ENCODE data around the gene NPHP4.

The NPHP4 gene

GRCh38 chr1:5831600-5832335 is 160.5 kb downstream of the NPHP4 start:
- DNase-seq (ENCODE audit: low read depth in 2 of 2), result no peak

DNA sequence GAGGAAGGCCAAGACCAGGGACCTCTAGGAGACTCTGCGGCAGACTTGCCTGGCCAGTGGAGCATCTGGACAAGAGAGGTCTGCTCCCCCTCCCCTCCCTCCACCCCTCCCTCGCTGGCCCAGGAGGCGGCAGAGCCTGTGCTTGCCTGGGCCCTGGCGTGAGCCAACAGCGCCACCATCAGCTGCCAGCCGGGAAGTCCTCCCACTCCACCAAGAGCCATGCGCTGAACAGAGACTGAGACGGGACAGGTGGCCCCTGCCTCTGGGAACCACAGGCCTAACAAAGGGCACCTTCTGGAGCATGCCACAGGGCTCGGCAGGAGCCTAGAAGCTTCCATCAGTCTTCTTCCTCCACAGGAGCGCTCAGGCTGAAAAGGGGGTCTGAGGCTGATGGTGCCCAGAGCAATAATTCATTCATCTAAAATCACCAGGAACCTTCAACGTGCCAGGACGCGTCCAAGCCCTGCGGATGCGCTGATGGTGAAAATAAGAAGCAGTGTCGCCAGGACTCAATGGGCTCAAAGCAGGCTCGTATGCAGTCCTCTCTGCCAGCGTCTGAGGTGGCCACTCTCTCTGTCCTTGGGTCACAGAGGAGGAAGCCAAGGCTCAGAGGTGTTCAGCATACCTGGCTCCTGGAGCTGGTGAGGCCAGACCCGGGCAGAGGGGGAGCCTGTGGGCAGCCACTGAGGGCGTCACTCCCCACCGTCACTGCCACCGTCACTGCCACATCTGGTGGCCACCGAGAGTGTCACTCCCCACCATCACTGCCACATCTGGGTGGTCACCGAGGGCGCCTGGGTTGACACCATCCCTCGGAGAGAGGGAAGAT is 161.2 kb downstream of the NPHP4 start:
- no peak for DNase-seq (ENCODE audit: low read depth in 2 of 2)

GRCh38 chr1:5829414-5829813 is 162.8 kb downstream of the NPHP4 start:
- no peak for DNase-seq (ENCODE audit: low read depth in 2 of 2)

DNA sequence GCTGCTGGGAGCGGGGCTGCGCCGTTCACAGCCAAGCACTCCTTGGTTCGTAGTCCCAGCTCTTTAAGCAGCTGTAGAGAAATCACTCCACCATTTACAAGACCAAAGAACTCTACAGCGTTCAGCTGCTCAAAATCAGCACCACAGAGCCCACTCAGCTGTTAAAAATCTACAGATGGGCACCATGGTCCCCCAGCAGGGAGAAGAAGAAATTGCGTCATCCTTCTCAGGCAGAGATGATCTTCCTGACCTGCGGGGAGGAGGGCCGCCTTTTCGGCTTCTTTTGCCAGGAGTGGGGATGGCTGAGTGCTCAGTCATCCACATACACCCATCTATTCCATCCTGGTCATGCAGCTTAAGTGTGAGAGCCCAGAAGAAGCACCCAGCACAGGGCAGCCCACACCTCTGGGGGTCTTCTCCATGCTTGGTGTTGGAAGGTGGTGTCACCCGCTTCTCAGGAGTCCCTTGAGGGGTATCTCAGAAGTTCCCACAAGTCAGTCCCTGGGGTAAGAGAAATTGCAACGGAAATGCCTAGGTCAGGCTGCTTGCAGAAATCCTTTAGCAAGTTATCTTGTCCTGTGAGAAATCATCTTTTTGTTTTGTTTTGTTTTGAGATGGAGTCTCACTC is 163.8 kb downstream of the NPHP4 start:
- no peak for DNase-seq (ENCODE audit: low read depth in 2 of 2)

DNA sequence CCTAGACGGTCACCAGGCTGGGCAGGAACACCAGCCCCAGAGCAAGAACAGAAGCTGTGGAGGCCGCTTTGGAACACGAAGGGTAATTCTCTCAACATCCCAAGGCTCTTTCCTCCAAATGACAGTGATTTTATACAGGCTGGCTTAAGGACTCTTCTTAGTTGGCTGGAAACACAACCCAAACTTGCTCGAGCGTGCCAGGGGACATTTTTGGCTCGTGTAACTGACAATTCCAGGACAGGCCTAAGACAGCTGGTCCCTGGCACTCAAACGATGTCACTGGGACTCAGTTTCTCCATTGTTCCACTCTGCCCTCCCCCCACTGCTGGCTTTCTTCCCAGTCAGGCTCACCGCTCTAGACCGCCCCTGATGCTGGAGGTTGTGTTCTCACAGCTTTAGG is 164.7 kb downstream of the NPHP4 start:
- DNase-seq (ENCODE audit: low read depth in 2 of 2), result no peak

DNA sequence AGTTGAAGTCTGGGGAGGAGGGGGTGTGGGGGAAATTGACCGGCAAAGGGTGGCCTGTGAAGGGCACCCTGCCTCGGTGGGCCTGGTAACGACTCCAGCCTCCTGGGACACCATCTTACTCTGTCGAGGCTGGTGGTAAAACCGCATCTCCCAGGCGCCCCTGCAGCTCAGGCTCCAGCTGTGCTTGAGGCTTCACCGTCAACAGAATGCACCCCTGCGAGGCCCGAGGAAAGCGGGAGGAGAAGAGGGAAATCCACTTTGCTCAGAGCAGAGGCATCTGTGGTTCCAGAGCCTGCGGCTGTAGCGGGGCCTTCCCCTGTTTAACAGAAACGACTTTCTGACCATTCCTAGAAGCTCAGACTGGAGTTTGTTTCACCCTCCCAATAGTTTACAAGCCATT is 165.6 kb downstream of the NPHP4 start:
- no peak for DNase-seq (ENCODE audit: low read depth in 2 of 2)

- no peak for DNase-seq (ENCODE audit: low read depth in 2 of 2)
Observed at GRCh38 chr1:5822726-5823125, 169.5 kb downstream of the NPHP4 start.

DNA sequence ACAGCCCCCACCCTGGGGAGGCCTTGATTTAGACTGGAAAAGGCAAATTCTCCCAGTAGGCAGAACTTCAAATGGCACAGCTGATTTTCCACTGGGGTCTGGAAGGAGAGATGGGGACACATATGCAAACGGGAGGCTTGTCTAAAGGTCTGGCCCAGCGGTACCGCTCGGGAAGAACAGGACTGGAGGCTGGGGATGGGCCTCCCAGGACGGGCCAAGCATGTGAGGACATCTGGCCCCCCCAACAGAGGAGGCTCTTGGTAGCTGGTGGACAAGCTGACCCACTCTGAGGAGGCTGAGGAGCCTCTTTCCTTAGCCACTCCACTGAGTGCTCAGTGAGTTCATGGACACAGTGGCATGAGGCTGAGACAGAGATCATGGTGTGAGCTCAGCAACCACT is 170.0 kb downstream of the NPHP4 start:
- DNase-seq (ENCODE audit: low read depth in 2 of 2), result no peak

- no peak for DNase-seq (ENCODE audit: low read depth in 2 of 2)
Observed at GRCh38 chr1:5821540-5822176, 170.6 kb downstream of the NPHP4 start.

GRCh38 chr1:5820026-5820421 is 172.2 kb downstream of the NPHP4 start:
- no peak for DNase-seq (ENCODE audit: low read depth in 2 of 2)

GRCh38 chr1:5819391-5820025 is 172.7 kb downstream of the NPHP4 start:
- no peak for DNase-seq (ENCODE audit: low read depth in 2 of 2)

DNA sequence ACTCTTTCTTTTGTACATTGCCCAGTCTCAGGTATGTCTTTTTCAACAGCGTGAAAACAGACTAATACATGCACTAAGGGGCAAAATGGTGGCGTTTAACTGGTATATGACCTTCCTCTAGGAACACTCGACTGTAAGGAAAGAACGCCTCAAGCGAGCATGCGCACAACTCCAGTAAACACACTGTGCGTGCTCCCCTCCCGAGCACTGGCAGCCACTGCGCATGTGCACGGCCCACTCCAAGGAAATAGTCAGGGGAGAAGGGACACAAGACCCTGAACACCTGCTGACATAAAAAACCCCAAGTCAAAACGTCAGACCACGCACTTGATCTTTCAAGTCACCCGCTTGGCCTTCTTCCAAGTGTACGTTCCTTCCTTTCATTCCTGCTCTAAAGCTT is 173.5 kb downstream of the NPHP4 start:
- no peak for DNase-seq (ENCODE audit: low read depth in 2 of 2)

GRCh38 chr1:5815716-5816115 is 176.5 kb downstream of the NPHP4 start:
- no peak for DNase-seq (ENCODE audit: low read depth in 2 of 2)

GRCh38 chr1:5815211-5815610 is 177.0 kb downstream of the NPHP4 start:
- no peak for DNase-seq (ENCODE audit: low read depth in 2 of 2)

DNA sequence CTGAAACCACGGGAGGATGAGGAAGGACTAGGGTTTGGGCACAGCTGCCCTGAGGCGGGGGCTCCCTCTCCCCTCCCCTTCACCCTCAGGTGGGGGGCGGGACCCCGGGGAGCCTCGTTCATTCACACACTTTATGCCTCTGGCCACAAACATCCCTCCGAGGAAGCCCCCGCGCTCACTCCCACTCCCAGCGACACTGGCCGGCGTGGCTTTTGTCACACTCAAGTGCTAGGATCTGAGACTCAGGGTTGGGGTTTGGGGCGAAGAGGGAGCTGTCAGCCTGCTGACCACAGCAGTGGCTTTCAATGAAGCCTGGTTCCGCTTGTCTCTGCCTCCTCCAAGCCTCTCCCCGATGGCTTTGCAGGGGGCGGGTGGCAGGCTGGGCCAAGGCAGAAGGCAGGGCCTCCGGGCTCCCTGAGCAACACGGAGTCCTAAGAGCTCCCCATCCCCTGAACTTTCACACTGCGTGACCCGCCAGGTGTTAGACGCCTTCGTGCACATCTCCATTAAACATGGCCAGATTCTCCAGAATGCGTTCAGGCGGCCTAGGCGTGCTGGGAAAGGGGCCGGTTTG is 178.1 kb downstream of the NPHP4 start:
- DNase-seq (ENCODE audit: low read depth in 2 of 2), result no peak

- DNase-seq (ENCODE audit: low read depth in 2 of 2), result no peak
Observed at GRCh38 chr1:5813480-5813879, 178.7 kb downstream of the NPHP4 start.

Data from stimulated activated CD8-positive, alpha-beta memory T cell treated with anti-CD3 and anti-CD28 coated beads, Interleukin-7, amount 100 ng/mL, for 4 hours (primary cell).